Testis (tissue), 3 donors: ENCODE measurements around the gene PSD2. TPM values are rescaled to one million over a fixed set of nuclear protein-coding genes. Genes with fewer than 3 reads are reported as not detected.

Experiments
- DNase-seq: peaks from one replicate; pipeline ENCODE4 v3.0.0-alpha.2; 2019
- H3K27ac ChIP-seq, 2 donors: fragments of 200-600 bp; sonication (generic); one replicate each; pipeline ENCODE4 v1.5.1; 2019
- H3K27me3 ChIP-seq: fragments of 200-600 bp; sonication (generic); one replicate; pipeline ENCODE4 v1.5.1; 2019
- H3K36me3 ChIP-seq: fragments of 200-600 bp; sonication (generic); one replicate; pipeline ENCODE4 v1.5.1; 2017; ENCODE audit warnings: low read depth; ENCODE audit errors: missing control alignments
- H3K4me1 ChIP-seq: fragments of 200-600 bp; sonication (generic); one replicate; pipeline ENCODE4 v1.5.1; 2019
- H3K4me3 ChIP-seq, 2 donors: fragments of 200-600 bp; sonication (generic); one replicate each; pipeline ENCODE4 v1.5.1; 2017 to 2019
- H3K9me3 ChIP-seq: fragments of 200-600 bp; sonication (generic); one replicate; pipeline ENCODE4 v1.5.1; 2017
- POLR2A ChIP-seq: fragments of 450-650 bp; IDR thresholded peaks from one replicate; pipeline ENCODE4 v1.6.1; 2017; ENCODE audit warnings: antibody characterized with exemption, mild to moderate bottlenecking, moderate library complexity
- WGBS, 2 donors: methylation state at CpG; one replicate each; pipeline ENCODE4 v1.1.5; 2018; 5-methylcytosine and 5-hydroxymethylcytosine counted together
- intact Hi-C: fragments of 100-400 bp; cut with DNase I; formaldehyde crosslinking; loops from one replicate; pipeline ENCODE4 v1.15.1; 2023; ENCODE audit warnings: low total_unique reads
- polyA plus RNA-seq: library from polyadenylated mRNA; stranded (reverse); fragments of 350-450 nt; fragmentation: Illumina TruSeq; extraction: RNeasy Lipid Tissue Mini Kit (QIAGEN cat#74804); gene quantifications from one replicate; pipeline ENCODE4 v1.2.3, GENCODE V29; 2014; ENCODE audit warnings: low read depth, low replicate concordance; ENCODE audit not compliant: insufficient read depth
- total RNA-seq, 2 donors: library from RNA; depleted of rRNA; stranded (reverse); fragments of >200 nt; gene quantifications; one replicate each; pipeline ENCODE4 v1.2.3, GENCODE V29; 2016
- TF ChIP-seq, protein P1 (sequence below), 3 experiments: fragments of 450-650 bp in 2 of 3; fragments of 200-600 bp in 1 of 3; sonication (generic) in 1 of 3; IDR thresholded peaks; one replicate each; pipeline ENCODE4 v1.5.1; 2016 to 2019; ENCODE audit warnings: antibody characterized with exemption in 3 of 3, mild to moderate bottlenecking in 2 of 3, moderate library complexity in 1 of 3

The PSD2 gene
- total and polyA plus RNA-seq, 3 donors from 2014 or later = 1.6 to 2.0 (median 1.9) TPM

DNA sequence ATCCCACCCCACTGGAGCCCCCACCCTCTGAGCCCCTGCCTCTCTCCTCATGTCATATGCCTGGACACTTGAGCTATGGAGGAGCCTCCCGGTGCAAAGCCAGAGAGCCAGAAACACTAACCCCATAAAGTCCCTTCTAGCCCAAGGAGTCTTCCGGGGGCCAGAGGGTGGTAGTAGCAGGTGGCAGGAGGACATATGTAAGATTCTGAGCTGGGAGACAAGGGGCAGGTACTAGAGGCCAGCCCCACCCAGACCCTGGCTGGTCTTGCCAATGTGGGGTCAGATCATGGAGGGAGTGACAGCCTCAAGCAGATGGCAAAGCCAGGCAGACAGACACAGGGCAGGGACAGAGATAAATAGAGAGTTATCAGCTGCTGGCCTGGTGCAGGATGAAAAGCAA is 63.4 kb downstream of the PSD2 start:
- TF ChIP-seq POLR2A = no peak
- TF ChIP-seq, protein P1, sequence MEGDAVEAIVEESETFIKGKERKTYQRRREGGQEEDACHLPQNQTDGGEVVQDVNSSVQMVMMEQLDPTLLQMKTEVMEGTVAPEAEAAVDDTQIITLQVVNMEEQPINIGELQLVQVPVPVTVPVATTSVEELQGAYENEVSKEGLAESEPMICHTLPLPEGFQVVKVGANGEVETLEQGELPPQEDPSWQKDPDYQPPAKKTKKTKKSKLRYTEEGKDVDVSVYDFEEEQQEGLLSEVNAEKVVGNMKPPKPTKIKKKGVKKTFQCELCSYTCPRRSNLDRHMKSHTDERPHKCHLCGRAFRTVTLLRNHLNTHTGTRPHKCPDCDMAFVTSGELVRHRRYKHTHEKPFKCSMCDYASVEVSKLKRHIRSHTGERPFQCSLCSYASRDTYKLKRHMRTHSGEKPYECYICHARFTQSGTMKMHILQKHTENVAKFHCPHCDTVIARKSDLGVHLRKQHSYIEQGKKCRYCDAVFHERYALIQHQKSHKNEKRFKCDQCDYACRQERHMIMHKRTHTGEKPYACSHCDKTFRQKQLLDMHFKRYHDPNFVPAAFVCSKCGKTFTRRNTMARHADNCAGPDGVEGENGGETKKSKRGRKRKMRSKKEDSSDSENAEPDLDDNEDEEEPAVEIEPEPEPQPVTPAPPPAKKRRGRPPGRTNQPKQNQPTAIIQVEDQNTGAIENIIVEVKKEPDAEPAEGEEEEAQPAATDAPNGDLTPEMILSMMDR (IDR thresholded peaks at IDR 0.05) = no peak
- Histone ChIP-seq H3K27me3 (no peaks in the 10 kb centered on the region), H3K9me3 (no peaks in the 10 kb centered on the region), H3K36me3 (no peaks in the 10 kb centered on the region), H3K4me3 (no peak overlapping the region), H3K4me1 (peaks cover 22% of the 10 kb centered on the region), H3K27ac (no peak overlapping the region)
- no peak for DNase-seq
- 96 to 100% methylated on average over 1 to 2 of the region's 2 CpGs for WGBS, 2 donors
- intact Hi-C loops = no loop called here

DNA sequence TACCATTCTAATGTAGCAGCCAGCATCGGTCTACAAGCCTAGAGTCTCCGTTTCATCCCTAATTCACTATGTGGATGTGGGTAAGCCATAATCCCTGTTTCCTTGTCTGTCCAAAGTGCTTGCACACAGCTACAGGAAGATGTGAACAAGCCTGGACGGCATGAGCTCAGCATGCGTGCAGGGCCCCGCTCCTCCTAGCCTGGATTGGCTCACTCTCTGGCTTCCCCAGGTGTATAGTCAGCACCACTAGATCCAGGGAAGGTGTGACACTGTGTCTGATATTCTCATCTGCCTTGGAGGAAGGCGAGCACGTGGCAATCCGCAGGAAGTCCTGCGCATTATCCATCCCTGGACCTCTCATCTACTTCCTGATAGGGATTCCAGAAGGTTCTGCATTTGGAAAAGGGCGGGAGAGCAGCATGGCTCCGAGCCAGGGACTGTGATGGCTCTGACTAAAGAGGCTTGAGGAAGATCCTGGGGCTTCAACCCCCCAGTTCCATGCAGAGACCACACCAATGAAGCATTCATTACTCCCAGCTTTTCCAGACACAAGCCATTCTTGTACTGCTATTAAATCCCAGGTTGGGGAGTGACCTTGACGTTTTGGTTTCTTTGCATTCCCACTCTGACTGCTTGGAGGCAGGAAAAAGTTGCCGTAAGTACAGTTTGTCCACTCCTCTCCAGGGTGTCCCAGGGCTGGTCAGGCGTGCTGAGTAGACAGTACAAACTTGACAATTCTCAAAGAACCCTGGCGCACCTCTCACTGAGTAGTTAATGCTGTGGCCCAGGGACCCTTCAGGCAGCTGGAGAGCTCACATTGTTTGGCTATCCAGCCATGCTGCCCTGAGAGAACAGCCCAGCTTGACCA is 65.6 kb downstream of the PSD2 start:
- intact Hi-C loops = loop anchor here (10.0 kb wide), 1 partner anchor 66 kb away; the partner anchor contains the start of gene PSD2
- Histone ChIP-seq H3K27me3 (no peaks in the 10 kb centered on the region), H3K4me1 (peaks cover 26% of the 10 kb centered on the region), H3K9me3 (no peaks in the 10 kb centered on the region), H3K27ac (peak overlapping the region in 1 of 2 donors; percentile 24), H3K36me3 (no peaks in the 10 kb centered on the region), H3K4me3 (no peak overlapping the region)
- DNase-seq = peak; percentile 50
- TF ChIP-seq, protein P1 (IDR thresholded peaks at IDR 0.05) = no peak
- TF ChIP-seq POLR2A = no peak
- 74 to 79% methylated on average over 13 to 15 of the region's 15 CpGs for WGBS, 2 donors

DNA sequence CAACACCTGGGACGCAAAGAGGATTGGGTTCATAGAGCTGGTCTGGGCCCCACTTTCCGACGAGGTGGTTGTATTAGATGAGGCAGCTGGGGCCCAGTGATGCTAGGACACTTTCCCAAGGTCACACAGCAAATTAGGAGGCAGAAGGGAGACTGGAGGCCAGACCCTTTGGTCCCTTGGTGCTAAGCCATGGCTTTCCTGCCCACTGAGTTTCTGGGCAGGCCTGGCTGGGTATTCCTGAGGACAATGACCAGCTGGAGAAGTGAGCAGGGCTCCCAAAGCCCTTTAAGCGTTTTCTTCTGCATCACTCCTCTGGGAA is 66.2 kb downstream of the PSD2 start:
- WGBS, 2 donors = 71 to 75% methylated on average over 3 to 4 of the region's 4 CpGs
- no peaks in the 10 kb centered on the region for H3K9me3 ChIP-seq
- intact Hi-C loops = loop anchor here (10.0 kb wide), 1 partner anchor 67 kb away; the partner anchor contains the start of gene PSD2
- H3K4me3 ChIP-seq = no peak overlapping the region
- TF ChIP-seq, protein P1 (IDR thresholded peaks at IDR 0.05) = no peak
- no peak for TF ChIP-seq POLR2A
- no peaks in the 10 kb centered on the region for H3K27me3 ChIP-seq
- DNase-seq = no peak
- no peaks in the 10 kb centered on the region for H3K36me3 ChIP-seq
- H3K27ac ChIP-seq = peak overlapping the region in 1 of 2 donors; percentile 24
- peaks cover 26% of the 10 kb centered on the region for H3K4me1 ChIP-seq

DNA sequence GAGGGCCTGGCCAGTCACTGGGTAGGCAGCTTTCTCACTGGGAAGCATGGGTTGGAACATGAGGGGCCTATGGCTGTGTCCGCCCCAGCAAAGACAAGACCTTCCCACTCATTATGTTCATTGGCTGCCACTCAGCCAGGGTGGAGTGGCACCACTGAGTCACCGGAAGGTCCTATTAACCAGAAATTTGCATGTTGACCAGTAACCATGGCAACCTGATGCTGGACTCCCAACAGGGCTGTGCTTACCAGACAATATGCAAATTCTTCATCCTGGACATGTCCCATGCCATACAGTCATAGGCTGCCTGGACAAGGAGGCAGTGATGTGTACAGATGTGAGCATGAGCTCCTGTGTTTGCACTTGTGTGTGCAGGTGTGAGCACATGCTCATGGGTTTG is 66.7 kb downstream of the PSD2 start:
- intact Hi-C loops = loop anchor here (10.0 kb wide), 1 partner anchor 68 kb away; the partner anchor contains the start of gene PSD2
- H3K9me3 ChIP-seq = no peaks in the 10 kb centered on the region
- no peak for DNase-seq
- no peaks in the 10 kb centered on the region for H3K27me3 ChIP-seq
- peaks cover 26% of the 10 kb centered on the region for H3K4me1 ChIP-seq
- H3K36me3 ChIP-seq = no peaks in the 10 kb centered on the region
- H3K27ac ChIP-seq = peak overlapping the region in 1 of 2 donors; percentile 24
- no peak for TF ChIP-seq POLR2A
- TF ChIP-seq, protein P1 (IDR thresholded peaks at IDR 0.05) = no peak
- 75 to 77% methylated on average over 2 of the region's 2 CpGs for WGBS, 2 donors
- H3K4me3 ChIP-seq = no peak overlapping the region
